Fibroblast of mammary gland (primary cell): Measurements from ENCODE around the gene METRNL.

ENCODE experiments used
- DNase-seq: peaks from one replicate; pipeline ENCODE4 v3.0.0-alpha.2; 2010; ENCODE audit warnings: low read depth
- H3K4me3 ChIP-seq: 2 replicates; pipeline ENCODE4 v1.5.1; 2011; ENCODE audit warnings: low read depth, mild to moderate bottlenecking, low read length, moderate library complexity; ENCODE audit not compliant: control insufficient read depth
- TF ChIP-seq, protein P1 (sequence below): conservative IDR thresholded peaks from 2 replicates; pipeline ENCODE4 v1.5.1; 2011; ENCODE audit warnings: low read depth, low read length, inconsistent platforms; ENCODE audit not compliant: control insufficient read depth, insufficient read depth

METRNL gene

DNA sequence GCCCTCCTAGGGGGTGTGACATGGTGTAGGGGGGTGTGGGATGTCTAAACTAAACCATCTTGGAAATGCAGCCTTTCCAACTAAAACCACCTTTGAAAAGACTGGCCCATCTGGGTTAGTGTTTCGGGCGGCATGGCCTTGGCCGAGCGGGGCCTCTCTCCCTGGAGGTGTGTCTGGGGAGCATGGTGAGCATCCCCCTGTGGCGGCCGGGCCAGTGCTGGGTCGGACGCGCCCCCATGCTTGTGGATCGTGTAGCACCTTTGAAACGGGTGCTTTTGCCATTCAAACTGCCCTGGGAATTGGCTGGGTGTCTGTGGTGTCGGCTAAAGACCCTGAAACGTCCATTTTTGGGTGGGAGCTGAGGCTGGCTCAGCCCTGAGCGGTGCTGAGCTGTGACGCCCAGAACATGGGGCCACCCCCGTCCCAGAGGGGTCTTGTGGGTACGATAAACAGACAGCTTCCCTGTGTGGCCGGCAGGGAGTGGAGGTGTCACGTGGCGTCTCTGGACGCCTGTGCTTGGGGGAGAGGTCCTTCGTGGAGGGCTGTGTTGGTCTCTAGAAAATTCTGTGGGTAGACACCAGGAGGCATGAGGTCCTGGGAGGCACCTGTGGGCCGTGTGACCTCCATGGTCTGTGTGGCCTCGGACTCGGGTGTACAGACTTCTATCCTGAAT lies 6.3 kb downstream of the METRNL start:
- no peak overlapping the region for H3K4me3 ChIP-seq
- no peak for DNase-seq
- TF ChIP-seq, protein P1, sequence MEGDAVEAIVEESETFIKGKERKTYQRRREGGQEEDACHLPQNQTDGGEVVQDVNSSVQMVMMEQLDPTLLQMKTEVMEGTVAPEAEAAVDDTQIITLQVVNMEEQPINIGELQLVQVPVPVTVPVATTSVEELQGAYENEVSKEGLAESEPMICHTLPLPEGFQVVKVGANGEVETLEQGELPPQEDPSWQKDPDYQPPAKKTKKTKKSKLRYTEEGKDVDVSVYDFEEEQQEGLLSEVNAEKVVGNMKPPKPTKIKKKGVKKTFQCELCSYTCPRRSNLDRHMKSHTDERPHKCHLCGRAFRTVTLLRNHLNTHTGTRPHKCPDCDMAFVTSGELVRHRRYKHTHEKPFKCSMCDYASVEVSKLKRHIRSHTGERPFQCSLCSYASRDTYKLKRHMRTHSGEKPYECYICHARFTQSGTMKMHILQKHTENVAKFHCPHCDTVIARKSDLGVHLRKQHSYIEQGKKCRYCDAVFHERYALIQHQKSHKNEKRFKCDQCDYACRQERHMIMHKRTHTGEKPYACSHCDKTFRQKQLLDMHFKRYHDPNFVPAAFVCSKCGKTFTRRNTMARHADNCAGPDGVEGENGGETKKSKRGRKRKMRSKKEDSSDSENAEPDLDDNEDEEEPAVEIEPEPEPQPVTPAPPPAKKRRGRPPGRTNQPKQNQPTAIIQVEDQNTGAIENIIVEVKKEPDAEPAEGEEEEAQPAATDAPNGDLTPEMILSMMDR = no peak

DNA sequence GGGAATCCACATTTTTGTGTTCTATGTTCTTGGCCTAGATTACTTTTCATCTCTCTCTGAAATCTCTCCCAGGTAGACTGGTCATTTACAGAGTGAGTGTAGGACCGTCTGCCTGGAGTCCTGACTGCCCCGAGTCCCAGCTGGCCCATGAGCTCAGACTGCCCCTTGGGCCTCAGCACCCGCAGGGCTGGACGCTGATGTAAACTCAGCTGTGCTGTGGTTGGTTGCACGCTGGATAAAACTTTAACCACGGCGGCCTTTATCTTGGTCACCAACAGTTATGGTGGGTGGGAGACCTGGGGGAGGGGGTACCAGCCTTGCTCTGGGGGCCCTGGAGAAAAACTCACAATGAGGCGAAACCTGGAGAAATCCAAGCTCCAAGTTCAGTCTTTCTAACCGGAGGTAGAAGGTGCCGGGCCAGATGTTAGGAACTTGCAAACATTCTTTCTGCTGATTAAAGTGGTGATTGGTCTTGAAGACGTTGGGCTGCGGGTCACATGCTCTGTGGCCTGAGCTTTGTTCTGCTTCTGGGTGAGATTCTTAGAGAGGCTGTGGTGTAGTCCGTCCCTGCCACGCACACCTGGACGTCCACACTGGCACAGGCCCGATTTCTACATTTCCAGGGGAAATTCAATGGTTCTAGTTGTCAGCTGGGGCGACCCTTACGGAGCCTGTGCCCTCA lies 6.9 kb downstream of the METRNL start:
- no peak for DNase-seq
- no peak overlapping the region for H3K4me3 ChIP-seq
- TF ChIP-seq, protein P1 = no peak

DNA sequence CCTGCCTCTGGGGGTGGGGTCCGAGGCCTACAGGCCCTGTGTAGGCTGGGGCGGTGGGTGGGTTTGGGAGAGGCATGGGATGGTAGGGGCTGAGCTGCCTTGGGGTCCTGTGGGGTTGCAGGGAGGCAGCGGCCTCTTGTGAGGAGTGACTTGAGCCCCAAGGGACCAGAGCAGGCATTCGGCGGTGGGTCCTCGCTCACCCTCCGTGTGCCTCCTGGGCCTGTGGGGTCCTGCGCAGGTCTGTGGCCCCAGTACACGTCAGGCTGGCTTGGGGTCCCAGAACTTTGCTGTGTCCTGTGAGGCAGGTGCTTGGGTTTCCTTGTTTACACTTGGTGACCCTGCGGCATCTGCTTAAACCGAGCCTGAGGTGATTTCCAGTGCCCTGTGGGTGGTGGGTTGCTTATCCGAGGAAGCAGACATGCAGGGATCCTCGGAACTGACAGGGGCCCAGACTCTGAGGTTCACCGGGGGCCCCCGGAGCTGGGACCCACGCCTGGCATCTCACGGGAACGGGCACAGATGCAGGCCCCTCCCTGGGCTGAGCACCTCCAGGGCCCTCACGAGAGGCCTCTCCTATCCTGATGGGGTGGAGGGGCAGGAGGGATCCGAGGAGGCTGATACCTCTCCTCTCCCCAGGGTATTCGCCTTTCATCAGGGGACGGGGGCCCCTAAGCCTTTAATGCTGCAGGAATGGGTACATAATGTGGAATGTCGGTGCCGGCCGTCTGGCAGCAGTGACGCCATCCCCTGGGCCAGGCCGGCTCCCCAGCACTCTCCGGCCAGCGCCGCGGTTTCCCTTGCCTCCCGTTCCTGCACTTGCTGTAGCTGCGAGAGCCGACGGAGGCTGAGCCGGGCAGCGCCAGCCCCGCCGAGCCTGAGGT lies 7.7 kb downstream of the METRNL start:
- no peak overlapping the region for H3K4me3 ChIP-seq
- TF ChIP-seq, protein P1 = no peak
- DNase-seq = no peak

- no peak overlapping the region for H3K4me3 ChIP-seq
- TF ChIP-seq, protein P1 = no peak
- no peak for DNase-seq
These were observed 8.5 kb downstream of the METRNL start for GRCh38 chr17:83087788-83088360.

DNA sequence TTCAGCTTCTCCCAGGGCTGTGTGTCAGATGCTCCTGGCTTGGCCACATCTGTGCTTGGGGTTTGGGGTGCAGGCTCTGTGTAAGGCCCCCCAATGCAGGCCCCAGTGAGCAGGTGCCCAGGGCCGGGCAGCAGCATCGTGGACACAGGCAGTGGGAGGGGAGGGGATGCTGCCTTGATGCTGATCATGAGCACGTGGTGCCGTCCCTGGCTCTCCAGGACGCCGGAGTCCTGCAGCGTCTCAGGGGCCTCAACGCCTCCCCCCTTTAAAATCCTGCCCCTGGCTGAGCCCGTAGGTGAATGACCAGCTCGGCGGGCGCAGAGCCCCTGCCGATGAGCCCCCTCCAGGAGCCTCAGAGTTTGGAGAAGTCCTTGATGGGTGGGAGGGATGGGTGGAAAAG lies 9.0 kb downstream of the METRNL start:
- TF ChIP-seq, protein P1 = no peak
- DNase-seq = no peak
- H3K4me3 ChIP-seq = no peak overlapping the region

DNA sequence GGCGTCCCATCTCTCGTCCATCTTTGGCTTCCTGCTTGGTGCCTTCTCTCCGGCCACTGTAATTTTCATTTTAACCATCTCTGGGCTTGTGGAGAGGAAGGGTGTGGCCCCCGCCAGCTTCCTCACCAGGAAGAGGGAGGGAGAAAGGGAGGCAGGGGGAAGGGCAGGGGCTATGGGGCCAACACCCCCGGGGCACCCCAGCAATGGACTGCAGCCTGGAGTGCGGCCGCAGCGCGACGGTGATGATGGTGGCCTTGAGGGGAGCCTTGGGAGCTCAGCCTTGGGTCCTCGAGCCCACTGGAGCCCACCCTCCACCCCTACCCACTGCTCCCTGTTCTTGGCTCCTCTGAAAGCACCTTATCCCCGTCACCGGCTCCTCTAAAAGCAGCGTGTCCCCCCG lies 9.5 kb downstream of the METRNL start:
- TF ChIP-seq, protein P1 = no peak
- no peak for DNase-seq
- H3K4me3 ChIP-seq = no peak overlapping the region
